NCI-H1092 treated with DMSO at 0.1 percent for 48 hours (cell line): ENCODE data around the gene ALLC.
"Not testable (repeated sequence)": the region's sequence is repeated elsewhere in the genome, so short reads cannot be mapped to it uniquely, and the experiment has no call there.

ENCODE experiments used
- DNase-seq: peaks from one replicate; lab custom pipeline; 2025; lab: John Stamatoyannopoulos, UW

Gene ALLC

GRCh38 chr2:3655871-3656761 is 1.9 kb upstream of the ALLC start:
- no peak for DNase-seq

GRCh38 chr2:3656762-3657721 is 958 bp upstream of the ALLC start:
- no peak for DNase-seq

GRCh38 chr2:3659447-3660432 is 1.7 kb downstream of the ALLC start:
- peak; percentile 4 for DNase-seq

GRCh38 chr2:3660640-3661039 is 2.6 kb downstream of the ALLC start:
- DNase-seq, result not testable (repeated sequence)

- no peak for DNase-seq
These were observed 3.2 kb downstream of the ALLC start for GRCh38 chr2:3661149-3661660.

- DNase-seq, result no peak
These were observed 4.2 kb downstream of the ALLC start for GRCh38 chr2:3662239-3662638.

GRCh38 chr2:3664118-3664517 is 6.1 kb downstream of the ALLC start:
- DNase-seq, result no peak

- DNase-seq, result no peak
These were observed 6.9 kb downstream of the ALLC start for GRCh38 chr2:3664925-3665324.

GRCh38 chr2:3665886-3666612 is 8.0 kb downstream of the ALLC start:
- DNase-seq, result no peak

GRCh38 chr2:3666613-3666975 is 8.6 kb downstream of the ALLC start:
- no peak for DNase-seq

GRCh38 chr2:3667151-3667631 is 9.2 kb downstream of the ALLC start:
- peak; percentile 46 for DNase-seq

- no peak for DNase-seq
These were observed 11.7 kb downstream of the ALLC start for GRCh38 chr2:3669656-3670055.

GRCh38 chr2:3670376-3670775 is 12.4 kb downstream of the ALLC start:
- DNase-seq, result no peak

- no peak for DNase-seq
These were observed 12.9 kb downstream of the ALLC start for GRCh38 chr2:3670941-3671340.

- DNase-seq, result no peak
These were observed 15.1 kb downstream of the ALLC start for GRCh38 chr2:3672861-3673678.

- DNase-seq, result no peak
These were observed 16.3 kb downstream of the ALLC start for GRCh38 chr2:3674066-3674845.

- DNase-seq, result no peak
These were observed 17.7 kb downstream of the ALLC start for GRCh38 chr2:3675687-3676086.

GRCh38 chr2:3677436-3677835 is 19.4 kb downstream of the ALLC start:
- no peak for DNase-seq

GRCh38 chr2:3678212-3678611 is 20.2 kb downstream of the ALLC start:
- no peak for DNase-seq
